Fibroblast of mammary gland (primary cell): ENCODE measurements around the gene SLC2A9.

Experiments
- DNase-seq: peaks from one replicate; pipeline ENCODE4 v3.0.0-alpha.2; 2010; ENCODE audit warnings: low read depth
- H3K4me3 ChIP-seq: 2 replicates; pipeline ENCODE4 v1.5.1; 2011; ENCODE audit warnings: low read depth, mild to moderate bottlenecking, low read length, moderate library complexity; ENCODE audit not compliant: control insufficient read depth
- TF ChIP-seq, protein P1 (sequence below): conservative IDR thresholded peaks from 2 replicates; pipeline ENCODE4 v1.5.1; 2011; ENCODE audit warnings: low read depth, low read length, inconsistent platforms; ENCODE audit not compliant: control insufficient read depth, insufficient read depth

SLC2A9 gene

DNA sequence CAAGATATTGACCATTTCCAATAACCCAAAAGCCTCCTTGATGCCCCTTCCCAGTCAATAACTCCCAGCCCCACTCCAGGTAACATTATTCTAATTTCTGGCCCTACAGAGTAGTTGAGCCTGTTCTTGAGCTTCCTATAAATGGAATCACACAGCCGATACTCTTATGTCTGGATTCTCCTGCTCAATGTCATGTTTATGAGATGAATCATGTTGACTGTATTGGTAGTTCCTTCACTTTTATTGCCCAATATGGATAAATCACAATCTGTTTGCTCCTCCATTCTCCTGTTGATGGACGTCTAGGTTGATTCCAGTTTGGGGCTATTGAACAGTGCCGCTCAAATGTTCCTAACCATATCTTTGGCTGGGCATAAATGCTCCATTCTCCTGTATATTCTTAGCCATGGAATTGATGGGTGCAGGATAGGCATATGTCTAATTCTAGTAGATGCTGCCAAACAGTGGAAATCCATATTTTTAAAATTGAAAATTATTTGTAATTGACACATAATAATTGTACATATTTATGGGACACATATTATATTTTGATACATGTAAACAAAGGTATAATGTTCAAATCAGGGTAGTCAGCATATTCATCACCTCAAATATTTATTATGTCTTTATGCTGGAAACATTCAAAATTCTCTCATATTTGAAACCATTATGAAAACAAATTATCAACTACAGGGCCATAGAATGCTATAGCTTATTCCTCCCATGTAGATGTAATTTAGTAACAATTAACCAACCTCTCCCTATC is 40.5 kb upstream of the SLC2A9 start:
- peak; percentile 45 for DNase-seq

GRCh38 chr4:10058371-10058770 is 37.1 kb upstream of the SLC2A9 start:
- no peak overlapping the region for H3K4me3 ChIP-seq
- TF ChIP-seq, protein P1, sequence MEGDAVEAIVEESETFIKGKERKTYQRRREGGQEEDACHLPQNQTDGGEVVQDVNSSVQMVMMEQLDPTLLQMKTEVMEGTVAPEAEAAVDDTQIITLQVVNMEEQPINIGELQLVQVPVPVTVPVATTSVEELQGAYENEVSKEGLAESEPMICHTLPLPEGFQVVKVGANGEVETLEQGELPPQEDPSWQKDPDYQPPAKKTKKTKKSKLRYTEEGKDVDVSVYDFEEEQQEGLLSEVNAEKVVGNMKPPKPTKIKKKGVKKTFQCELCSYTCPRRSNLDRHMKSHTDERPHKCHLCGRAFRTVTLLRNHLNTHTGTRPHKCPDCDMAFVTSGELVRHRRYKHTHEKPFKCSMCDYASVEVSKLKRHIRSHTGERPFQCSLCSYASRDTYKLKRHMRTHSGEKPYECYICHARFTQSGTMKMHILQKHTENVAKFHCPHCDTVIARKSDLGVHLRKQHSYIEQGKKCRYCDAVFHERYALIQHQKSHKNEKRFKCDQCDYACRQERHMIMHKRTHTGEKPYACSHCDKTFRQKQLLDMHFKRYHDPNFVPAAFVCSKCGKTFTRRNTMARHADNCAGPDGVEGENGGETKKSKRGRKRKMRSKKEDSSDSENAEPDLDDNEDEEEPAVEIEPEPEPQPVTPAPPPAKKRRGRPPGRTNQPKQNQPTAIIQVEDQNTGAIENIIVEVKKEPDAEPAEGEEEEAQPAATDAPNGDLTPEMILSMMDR: no peak
- DNase-seq: no peak

More for the DNA sequence above, 40.5 kb upstream of the SLC2A9 start:
- TF ChIP-seq, protein P1: no peak
- no peak overlapping the region for H3K4me3 ChIP-seq

GRCh38 chr4:10057023-10057395 is 35.7 kb upstream of the SLC2A9 start:
- DNase-seq: no peak
- no peak overlapping the region for H3K4me3 ChIP-seq
- TF ChIP-seq, protein P1: no peak

DNA sequence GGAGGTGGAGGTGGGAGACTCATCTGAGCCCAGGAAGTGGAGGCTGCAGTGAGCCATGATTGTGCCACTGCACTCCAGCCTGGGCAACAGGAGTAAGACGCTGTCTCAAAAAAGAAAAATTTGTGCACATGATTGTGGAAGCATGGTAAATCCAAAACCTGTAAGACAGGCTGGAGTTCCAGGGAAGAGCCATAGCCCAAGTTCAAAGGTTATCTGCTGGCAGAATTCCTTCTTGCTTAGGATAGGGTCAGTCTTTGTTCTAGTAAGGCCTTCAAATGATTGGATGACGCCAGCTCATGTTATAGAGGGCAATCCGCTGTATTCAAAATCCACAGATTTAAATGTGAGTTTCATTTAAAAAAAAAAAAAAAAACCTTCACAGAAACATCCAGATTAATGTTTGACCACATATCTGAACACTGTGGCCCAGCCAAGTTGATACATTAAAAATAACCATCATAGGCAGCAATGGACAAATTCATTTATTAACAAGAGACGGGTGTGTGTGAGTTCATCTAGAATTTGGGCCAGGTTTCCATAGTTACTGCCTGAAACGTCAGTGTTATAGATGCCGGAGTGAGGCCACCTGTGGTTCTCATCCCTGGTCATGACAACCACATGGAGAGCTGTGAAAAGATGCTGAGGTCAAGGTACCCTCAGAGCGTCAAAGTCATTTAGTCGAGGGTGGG is 35.2 kb upstream of the SLC2A9 start:
- DNase-seq: no peak
- H3K4me3 ChIP-seq: no peak overlapping the region
- TF ChIP-seq, protein P1: no peak

DNA sequence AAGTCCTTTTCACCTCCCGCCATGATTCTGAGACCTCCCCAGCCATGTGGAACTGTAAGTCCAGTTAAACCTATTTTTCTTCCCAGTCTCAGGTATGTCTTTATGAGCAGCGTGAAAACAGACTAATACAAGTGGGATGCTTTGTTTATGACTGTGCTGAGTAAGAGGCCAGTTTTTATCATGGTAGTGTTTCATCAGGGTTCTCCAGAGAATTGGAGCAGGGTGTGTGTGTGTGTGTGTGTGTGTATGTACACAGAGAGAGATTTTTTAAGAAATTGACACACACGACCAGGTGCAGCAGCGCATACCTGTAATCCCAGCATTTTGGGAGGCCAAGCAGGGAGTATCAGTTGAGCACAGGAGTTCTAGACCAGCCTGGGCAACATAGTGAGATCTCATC is 34.6 kb upstream of the SLC2A9 start:
- TF ChIP-seq, protein P1: no peak
- no peak overlapping the region for H3K4me3 ChIP-seq
- no peak for DNase-seq

DNA sequence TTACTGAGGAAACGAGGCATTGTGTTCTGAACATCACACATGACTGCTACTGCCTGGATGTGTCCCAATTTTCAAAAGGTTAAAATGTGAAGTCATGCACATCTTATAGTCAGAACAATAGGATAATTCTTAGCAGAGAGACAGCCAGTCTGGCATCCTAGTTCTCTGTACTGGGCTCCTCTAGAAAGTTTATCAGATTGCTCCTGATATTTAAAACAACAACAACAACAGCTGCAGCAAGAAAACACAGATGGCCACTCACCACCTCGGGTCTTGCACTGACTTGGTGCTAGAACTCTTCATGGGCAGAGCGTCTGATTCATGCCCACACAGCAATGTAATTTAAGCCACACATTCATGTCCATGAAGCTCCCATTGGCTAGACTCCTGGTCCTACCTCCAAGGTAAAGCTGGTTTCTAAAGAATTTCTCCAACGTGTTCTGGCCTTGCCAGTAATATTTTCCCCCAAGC is 33.3 kb upstream of the SLC2A9 start:
- no peak for DNase-seq
- TF ChIP-seq, protein P1: no peak
- H3K4me3 ChIP-seq: no peak overlapping the region
